Transverse colon (tissue), 4 donors: ENCODE measurements around the gene FATE1.
"Not testable (repeated sequence)": the region's sequence is repeated elsewhere in the genome, so short reads cannot be mapped to it uniquely, and the experiment has no call there.

ENCODE experiments used
- CTCF ChIP-seq, 5 experiments: fragments of 200-600 bp in 3 of 5; fragments of 450-650 bp in 2 of 5; sonication (generic) in 3 of 5; IDR thresholded peaks; 1 replicate in 2 of 5; 2 replicates in 3 of 5; pipeline ENCODE4 v1.5.1; 2016 to 2017; ENCODE audit warnings: antibody characterized with exemption in 5 of 5, inconsistent platforms in 3 of 5, mild to moderate bottlenecking in 2 of 5, moderate library complexity in 1 of 5
- EP300 ChIP-seq: sonication (generic); formaldehyde crosslinking; IDR thresholded peaks from one replicate; pipeline ENCODE4 v1.6.1; 2017; ENCODE audit warnings: antibody characterized with exemption, low read depth
- POLR2A ChIP-seq: fragments of 450-650 bp; IDR thresholded peaks from one replicate; pipeline ENCODE4 v1.6.1; 2016; ENCODE audit warnings: antibody characterized with exemption, mild to moderate bottlenecking, moderate library complexity
- POLR2AphosphoS5 ChIP-seq, 3 donors: sonication (generic); formaldehyde crosslinking; IDR thresholded peaks; one replicate each; pipeline ENCODE4 v1.6.1; 2016; ENCODE audit warnings: antibody characterized with exemption in 3 of 3

GRCh38 chrX:151697082-151697481, 18.8 kb upstream of the FATE1 start:
- TF ChIP-seq CTCF (IDR thresholded peaks at IDR 0.05); POLR2A; POLR2AphosphoS5 (IDR thresholded peaks at IDR 0.05); EP300: not testable (repeated sequence)
